Sigmoid colon (tissue), 7 donors: ENCODE data around the gene C16orf90. TPM values are rescaled to one million over a fixed set of nuclear protein-coding genes. Genes with fewer than 3 reads are reported as not detected.

Experiments used
- DNase-seq: peaks from one replicate; pipeline ENCODE4 v3.0.0-alpha.2; 2019
- H3K27ac ChIP-seq, 4 donors: fragments of 200-600 bp; sonication (generic); one replicate each; pipeline ENCODE4 v1.5.1; 2016 to 2019; ENCODE audit warnings: mild to moderate bottlenecking in 1 of 4
- H3K27me3 ChIP-seq, 3 donors: fragments of 200-600 bp; sonication (generic); one replicate each; pipeline ENCODE4 v1.5.1; 2019; ENCODE audit warnings: mild to moderate bottlenecking in 1 of 3
- H3K36me3 ChIP-seq, 4 donors: fragments of 200-600 bp; sonication (generic); one replicate each; pipeline ENCODE4 v1.5.1; 2016 to 2019
- H3K4me1 ChIP-seq, 4 donors: fragments of 200-600 bp; sonication (generic); one replicate each; pipeline ENCODE4 v1.5.1; 2017 to 2019
- H3K4me3 ChIP-seq, 4 donors: fragments of 200-600 bp; sonication (generic); one replicate each; pipeline ENCODE4 v1.5.1; 2017 to 2019; ENCODE audit warnings: mild to moderate bottlenecking in 2 of 4, moderate library complexity in 1 of 4
- H3K9me3 ChIP-seq, 4 donors: fragments of 200-600 bp in 3 of 4; sonication (generic) in 3 of 4; one replicate each; pipeline versions ENCODE4 v1.5.1 to v1.6.1; 2013 to 2019
- CTCF ChIP-seq, 4 experiments: fragments of 450-650 bp in 3 of 4; fragments of 200-600 bp in 1 of 4; IDR thresholded peaks; one replicate each; pipeline ENCODE4 v1.5.1; 2016 to 2019; ENCODE audit warnings: antibody characterized with exemption in 4 of 4, mild to moderate bottlenecking in 3 of 4, moderate library complexity in 2 of 4
- EP300 ChIP-seq, 4 donors: sonication (generic); formaldehyde crosslinking; IDR thresholded peaks; one replicate each; pipeline ENCODE4 v1.6.1; 2017; ENCODE audit warnings: antibody characterized with exemption in 4 of 4
- POLR2A ChIP-seq, 2 donors: fragments of 450-650 bp; IDR thresholded peaks; one replicate each; pipeline ENCODE4 v1.6.1; 2016; ENCODE audit warnings: antibody characterized with exemption in 2 of 2, mild to moderate bottlenecking in 2 of 2, moderate library complexity in 2 of 2
- POLR2AphosphoS5 ChIP-seq, 4 donors: sonication (generic); formaldehyde crosslinking; IDR thresholded peaks; one replicate each; pipeline ENCODE4 v1.6.1; 2017; ENCODE audit warnings: antibody characterized with exemption in 4 of 4
- WGBS, 2 donors: extraction: QIAGEN DNeasy Blood & Tissue Kit; methylation state at CpG; one replicate each; pipeline ENCODE4 v1.1.7; 2013; 5-methylcytosine and 5-hydroxymethylcytosine counted together
- intact Hi-C: fragments of 100-400 bp; cut with DNase I; formaldehyde crosslinking; loops from one replicate; pipeline ENCODE4 v1.15.1; 2023
- polyA plus RNA-seq, 3 donors: library from polyadenylated mRNA; stranded (reverse); fragments of 200-250 nt; gene quantifications; one replicate each; pipeline ENCODE4 v1.2.3, GENCODE V29; 2013
- total RNA-seq, 4 donors: library from RNA; depleted of rRNA; stranded (reverse); fragments of >200 nt; gene quantifications; one replicate each; pipeline ENCODE4 v1.1.0, GENCODE V29; 2016
- donor health status: healthy with polysubstance abuse.
- donor health status: Bipolar disorder and iron deficiency.
- donor health status: healthy.

C16orf90 gene
- total and polyA plus RNA-seq, 7 donors = not detected

GRCh38 chr16:3523281-3523680, 28.0 kb upstream of the C16orf90 start:
- Histone ChIP-seq H3K27me3 (no peaks in the 10 kb centered on the region), H3K4me1 (peaks cover 0 to 36% (median 25%) of the 10 kb centered on the region in 4 donors), H3K27ac (no peak overlapping the region), H3K9me3 (no peaks in the 10 kb centered on the region), H3K36me3 (peaks cover under 1 to 53% (median 15%) of the 10 kb centered on the region in 4 donors), H3K4me3 (no peak overlapping the region)
- WGBS, 2 donors = 97% methylated on average over 3 of the region's 3 CpGs
- intact Hi-C loops = loop anchor here (10.0 kb wide), 1 partner anchor 92 kb away; the partner anchor contains the start of gene SLX4
- no peak for DNase-seq
- no peak for TF ChIP-seq CTCF (IDR thresholded peaks at IDR 0.05)
- no peak for TF ChIP-seq EP300 (IDR thresholded peaks at IDR 0.05)
- no peak for TF ChIP-seq POLR2AphosphoS5 (IDR thresholded peaks at IDR 0.05)
- no peak for TF ChIP-seq POLR2A (IDR thresholded peaks at IDR 0.05)

- intact Hi-C loops = loop anchor here (10.0 kb wide), 1 partner anchor 94 kb away; the partner anchor contains the start of gene SLX4
- 84 to 86% methylated on average over 8 of the region's 8 CpGs for WGBS, 2 donors
- peak overlapping the region; percentile 58 to 90 (median 82) for H3K27ac ChIP-seq
- peaks cover 6 to 64% (median 27%) of the 10 kb centered on the region in 4 donors for H3K36me3 ChIP-seq
- H3K27me3 ChIP-seq = no peaks in the 10 kb centered on the region
- H3K4me1 ChIP-seq = peaks cover 0 to 32% (median 23%) of the 10 kb centered on the region in 4 donors
- H3K9me3 ChIP-seq = no peaks in the 10 kb centered on the region
- TF ChIP-seq POLR2A (IDR thresholded peaks at IDR 0.05) (no peak), CTCF (IDR thresholded peaks at IDR 0.05) (peak in 1 of 4 experiments; percentile 20)
- peak overlapping the region in 2 of 4 donors; percentile 8 to 28 for H3K4me3 ChIP-seq
- no peak for DNase-seq
These were observed 25.6 kb upstream of the C16orf90 start for GRCh38 chr16:3520841-3521240.

- peak; percentile 60 for DNase-seq
- H3K4me3 ChIP-seq = peak overlapping the region in 1 of 4 donors; percentile 28
- peak overlapping the region; percentile 58 to 90 (median 82) for H3K27ac ChIP-seq
- no peak for TF ChIP-seq CTCF (IDR thresholded peaks at IDR 0.05)
- peak; percentile 34 to 93 (median 81) for TF ChIP-seq POLR2AphosphoS5 (IDR thresholded peaks at IDR 0.05)
- no peak for TF ChIP-seq POLR2A (IDR thresholded peaks at IDR 0.05)
- peak in 2 of 4 donors; percentile 47 to 83 for TF ChIP-seq EP300 (IDR thresholded peaks at IDR 0.05)
- H3K9me3 ChIP-seq = no peaks in the 10 kb centered on the region
- WGBS, 2 donors = 80 to 83% methylated on average over 4 of the region's 4 CpGs
- H3K27me3 ChIP-seq = no peaks in the 10 kb centered on the region
- peaks cover 6 to 64% (median 28%) of the 10 kb centered on the region in 4 donors for H3K36me3 ChIP-seq
- intact Hi-C loops = loop anchor here (10.0 kb wide), 1 partner anchor 94 kb away; the partner anchor contains the start of gene SLX4
- H3K4me1 ChIP-seq = peaks cover 0 to 32% (median 23%) of the 10 kb centered on the region in 4 donors
These were observed 25.1 kb upstream of the C16orf90 start for GRCh38 chr16:3520413-3520812.

GRCh38 chr16:3519581-3519980, 24.3 kb upstream of the C16orf90 start:
- no peaks in the 10 kb centered on the region for H3K9me3 ChIP-seq
- TF ChIP-seq POLR2AphosphoS5 (IDR thresholded peaks at IDR 0.05) (no peak), EP300 (IDR thresholded peaks at IDR 0.05) (no peak), POLR2A (IDR thresholded peaks at IDR 0.05) (no peak), CTCF (IDR thresholded peaks at IDR 0.05) (no peak)
- no peak for DNase-seq
- peaks cover 0 to 32% (median 23%) of the 10 kb centered on the region in 4 donors for H3K4me1 ChIP-seq
- H3K36me3 ChIP-seq = peaks cover 6 to 64% (median 30%) of the 10 kb centered on the region in 4 donors
- WGBS, 2 donors = 94% methylated on average over 2 of the region's 2 CpGs
- intact Hi-C loops = no loop called here
- H3K27ac ChIP-seq = peak overlapping the region in 3 of 4 donors; percentile 77 to 90 (median 86)
- no peak overlapping the region for H3K4me3 ChIP-seq
- H3K27me3 ChIP-seq = no peaks in the 10 kb centered on the region

- no peaks in the 10 kb centered on the region for H3K9me3 ChIP-seq
- intact Hi-C loops = no loop called here
- 95 to 96% methylated on average over 8 of the region's 8 CpGs for WGBS, 2 donors
- TF ChIP-seq POLR2AphosphoS5 (IDR thresholded peaks at IDR 0.05) (no peak), EP300 (IDR thresholded peaks at IDR 0.05) (no peak), POLR2A (IDR thresholded peaks at IDR 0.05) (no peak), CTCF (IDR thresholded peaks at IDR 0.05) (no peak)
- H3K27ac ChIP-seq = peak overlapping the region in 2 of 4 donors; percentile 86 to 90
- peaks cover 12 to 64% (median 35%) of the 10 kb centered on the region in 4 donors for H3K36me3 ChIP-seq
- no peaks in the 10 kb centered on the region for H3K27me3 ChIP-seq
- peak; percentile 56 for DNase-seq
- H3K4me3 ChIP-seq = no peak overlapping the region
- peaks cover 0 to 32% (median 23%) of the 10 kb centered on the region in 4 donors for H3K4me1 ChIP-seq
These were observed 23.7 kb upstream of the C16orf90 start for GRCh38 chr16:3518986-3519348.
